Heart left ventricle (tissue), 13 donors: ENCODE measurements around the gene PAQR5.

Source experiments
- CTCF ChIP-seq, 12 donors: fragments of 200-600 bp; sonication (generic) in 4 of 12; IDR thresholded peaks; one replicate each; pipeline versions ENCODE4 v1.5.0 to v1.8.0; 2018 to 2022; ENCODE audit warnings: antibody characterized with exemption in 12 of 12, mild to moderate bottlenecking in 5 of 12
- POLR2A ChIP-seq, 2 donors: fragments of 450-650 bp; IDR thresholded peaks; one replicate each; pipeline ENCODE4 v1.6.1; 2017; ENCODE audit warnings: antibody characterized with exemption in 2 of 2, mild to moderate bottlenecking in 2 of 2, moderate library complexity in 2 of 2
- donor health status: ischemic (EF 13 %, LVEDD 7.1; RV severe dilation, severe dysfunction).
- donor health status: DM: no; HTN: yes; CAD: no.
- donor health status: DM: no; HTN: no; CAD: no.
- donor health status: ischemic (EF 25% LVEDD 6.9; RV normal size, moderate dysfunction).
- donor health status: ischemic (EF 25% LVEDD 5.7; RV mildly dilated, moderate dysfunction).
- donor health status: ischemic (EF 35%, LVEDD 5.7; RV mildly dilated, moderate dysfunction).
- donor health status: nonischemic (EF 11% LVEDD 7.7; RV severe dilation, severe dysfunction).
- donor health status: DM: yes; HTN: yes; CAD: no.
- donor health status: PGD.
- donor health status: ischemic (EF 29% LVEDD 5.4; RV normal size, mild dysfunction).
- donor health status: nonischemic (EF 23%, LVEDD 6.1; RV moderate dilation, normal function).

DNA sequence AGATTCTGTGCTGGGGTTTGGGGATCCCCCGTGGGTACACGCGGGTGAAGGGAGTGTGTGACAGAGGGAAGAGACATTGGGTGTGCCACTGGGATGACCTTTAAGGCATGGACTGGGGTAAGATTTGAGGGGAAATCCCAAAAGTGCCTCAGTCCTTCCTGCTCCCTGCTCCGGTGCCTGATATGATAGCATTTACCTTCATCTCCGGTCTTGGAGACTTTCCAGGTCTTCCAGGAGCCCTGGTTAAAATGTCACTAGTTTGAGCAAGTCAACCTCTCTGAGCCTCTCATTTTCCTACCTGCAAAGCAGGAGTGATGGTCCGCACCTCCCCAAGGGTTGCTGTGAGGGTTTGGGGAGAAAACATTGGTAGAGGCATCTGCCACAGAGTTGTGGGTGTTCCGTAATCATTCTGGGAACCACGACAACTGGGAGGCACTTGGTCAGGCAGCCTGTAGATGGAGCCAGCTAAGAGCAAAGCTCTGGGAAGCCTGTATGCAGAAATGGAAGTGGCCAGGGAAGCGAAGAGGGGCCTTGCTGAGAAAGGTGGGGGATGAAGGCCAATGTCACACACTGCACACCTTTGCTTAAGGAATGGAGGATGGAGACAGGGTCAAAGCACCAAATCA is 81.5 kb downstream of the PAQR5 start:
- no peak for TF ChIP-seq CTCF (IDR thresholded peaks at IDR 0.05)
- no peak for TF ChIP-seq POLR2A (IDR thresholded peaks at IDR 0.05)
